Measurements from ENCODE around the gene CADM1.

Gene CADM1

DNA sequence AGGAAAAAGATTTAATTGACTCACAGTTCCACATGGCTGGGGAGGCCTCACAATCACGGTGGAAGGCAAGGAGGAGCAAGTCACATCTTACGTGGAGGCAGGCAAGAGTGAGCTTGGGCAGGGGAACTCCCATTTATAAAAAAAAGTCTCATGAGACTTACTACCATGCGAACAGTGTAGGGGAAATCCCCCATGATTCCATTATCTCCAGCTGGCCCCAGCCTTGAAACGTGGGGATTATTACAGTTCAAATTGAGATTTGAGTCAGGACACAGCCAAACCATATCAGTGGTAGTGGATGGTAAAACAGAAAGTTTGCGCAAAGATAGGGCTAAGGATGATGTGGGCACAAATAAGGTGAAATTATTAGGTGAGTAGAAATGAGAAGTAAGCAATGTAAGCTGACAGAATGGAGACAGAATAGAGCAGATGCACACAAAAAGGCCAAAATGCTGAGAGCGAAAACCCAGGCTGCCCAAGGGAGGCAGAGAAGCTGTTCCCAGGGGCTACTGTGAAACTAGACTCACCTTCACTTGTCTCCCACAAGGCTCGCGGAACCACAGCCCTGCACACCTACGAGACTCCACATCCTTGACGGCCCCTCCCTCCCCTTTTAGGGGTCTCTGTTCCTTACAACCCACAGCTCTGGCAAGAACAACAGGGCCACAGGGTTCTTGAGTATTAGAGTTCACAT lies 377.6 kb downstream of the CADM1 start:
- H2AK5ac ChIP-seq (ENCODE audit: low read depth, low read length), result no peak overlapping the region
- no peak overlapping the region for H3K18ac ChIP-seq (ENCODE audit: low read length)
- H3K27ac ChIP-seq (replicated peaks; ENCODE audit: low read length), result no peak overlapping the region
- H3K4me1 ChIP-seq (ENCODE audit: control insufficient read depth in 2 of 2, insufficient read depth in 1 of 2, low read depth in 1 of 2, low read length in 2 of 2), result peaks cover 4 to 11% of the 10 kb centered on the region in 2 donors
- H3K36me3 ChIP-seq (replicated peaks in 1 of 2; ENCODE audit: control insufficient read depth in 2 of 2, insufficient read depth in 2 of 2, low read length in 2 of 2), result no peaks in the 10 kb centered on the region
- no peak overlapping the region for H3K23ac ChIP-seq (ENCODE audit: low read depth, low read length, poor library complexity)
- no peak overlapping the region for H4K91ac ChIP-seq (ENCODE audit: low read depth, low read length, poor library complexity)
- no peak overlapping the region for H3K4me3 ChIP-seq (ENCODE audit: low read length in 2 of 2)
- WGBS, 2 donors (ENCODE audit: extremely low coverage in 2 of 2, insufficient read length in 2 of 2, insufficient replicate concordance in 1 of 2), result 100% methylated on average over 1 of the region's 10 CpGs; no CpG with 5 or more reads in 1 of the 2 donors
- H2BK120ac ChIP-seq (ENCODE audit: low read depth, low read length), result no peak overlapping the region
- H2BK12ac ChIP-seq (ENCODE audit: low read length), result no peak overlapping the region
- no peaks in the 10 kb centered on the region for H3K79me1 ChIP-seq (ENCODE audit: low read depth, low read length)
- no peak for DNase-seq (ENCODE audit: low spot score)
- H3K9ac ChIP-seq (ENCODE audit: low read depth, low read length, poor library complexity), result no peak overlapping the region
- H3K27me3 ChIP-seq (ENCODE audit: control insufficient read depth in 3 of 3, insufficient read depth in 3 of 3, low read depth in 1 of 3, low read length in 3 of 3), result peaks cover 0 to 90% (median 0%) of the 10 kb centered on the region in 3 experiments
- no peak overlapping the region for H3K4ac ChIP-seq (ENCODE audit: low read length)
- H3K4me2 ChIP-seq (ENCODE audit: insufficient read depth, low read length, poor library complexity, severe bottlenecking), result no peak overlapping the region
- H3K14ac ChIP-seq (ENCODE audit: low read length), result no peak overlapping the region
- no peak overlapping the region for H2BK5ac ChIP-seq (ENCODE audit: low read length)
- no peak overlapping the region for H2AFZ ChIP-seq (ENCODE audit: low read length)
- no peak overlapping the region for H4K8ac ChIP-seq (ENCODE audit: low read depth, low read length)
- no peak overlapping the region for H2BK15ac ChIP-seq (ENCODE audit: low read length)
- peaks cover 0 to 3% of the 10 kb centered on the region in 2 donors for H3K9me3 ChIP-seq (replicated peaks in 1 of 2; ENCODE audit: control insufficient read depth in 2 of 2, insufficient read depth in 1 of 2, low read depth in 1 of 2, low read length in 2 of 2)

DNA sequence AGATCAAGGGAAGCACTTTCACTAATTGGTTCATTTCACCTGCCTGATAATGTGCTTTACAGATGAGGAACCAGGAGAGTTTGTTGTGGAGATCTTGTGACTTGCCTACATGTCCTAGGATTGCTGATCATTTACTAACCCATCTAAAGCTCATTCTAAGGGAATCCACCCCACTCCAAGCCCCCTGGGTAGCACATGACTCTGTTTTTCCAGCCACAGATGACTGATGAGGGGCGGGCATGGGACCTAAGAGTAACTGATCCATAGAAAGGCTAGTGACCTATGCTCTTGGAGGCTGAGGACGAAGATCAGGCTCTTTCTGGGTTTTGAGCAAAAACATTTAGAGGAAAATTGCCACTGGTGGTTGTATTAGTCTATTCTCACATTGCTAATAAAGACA lies 378.1 kb downstream of the CADM1 start:
- no CpG with 5 or more reads among the region's 2 CpGs for WGBS, 2 donors (ENCODE audit: extremely low coverage in 2 of 2, insufficient read length in 2 of 2, insufficient replicate concordance in 1 of 2)

DNA sequence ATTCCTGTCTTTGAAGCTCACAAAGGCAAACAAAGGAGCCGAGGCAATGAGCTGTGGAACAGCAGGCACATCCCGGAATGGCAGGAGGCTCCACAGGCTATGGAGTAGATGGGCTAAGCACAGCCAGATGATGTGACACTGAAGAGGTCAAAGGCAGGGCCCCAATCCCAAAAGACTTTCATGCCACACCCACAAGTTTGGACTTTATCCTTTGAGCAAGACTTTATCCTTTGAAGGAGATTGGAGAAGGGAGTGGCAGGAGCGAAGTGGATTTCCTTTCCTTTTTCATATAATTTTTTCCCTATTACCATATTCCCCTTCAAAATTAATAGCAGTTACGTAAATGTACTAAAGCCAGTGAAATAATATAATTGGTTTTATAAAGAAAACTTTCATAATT lies 379.4 kb downstream of the CADM1 start:
- H3K14ac ChIP-seq (ENCODE audit: low read length), result no peak overlapping the region
- H3K27me3 ChIP-seq (ENCODE audit: control insufficient read depth in 3 of 3, insufficient read depth in 3 of 3, low read depth in 1 of 3, low read length in 3 of 3), result peaks cover 0 to 91% (median 0%) of the 10 kb centered on the region in 3 experiments
- H2AK5ac ChIP-seq (ENCODE audit: low read depth, low read length), result no peak overlapping the region
- no peak overlapping the region for H2AFZ ChIP-seq (ENCODE audit: low read length)
- no peak overlapping the region for H3K4ac ChIP-seq (ENCODE audit: low read length)
- H3K36me3 ChIP-seq (replicated peaks in 1 of 2; ENCODE audit: control insufficient read depth in 2 of 2, insufficient read depth in 2 of 2, low read length in 2 of 2), result no peaks in the 10 kb centered on the region
- no peak overlapping the region for H2BK5ac ChIP-seq (ENCODE audit: low read length)
- no peak overlapping the region for H3K27ac ChIP-seq (replicated peaks; ENCODE audit: low read length)
- no peak overlapping the region for H4K91ac ChIP-seq (ENCODE audit: low read depth, low read length, poor library complexity)
- H3K79me1 ChIP-seq (ENCODE audit: low read depth, low read length), result no peaks in the 10 kb centered on the region
- no peak overlapping the region for H2BK120ac ChIP-seq (ENCODE audit: low read depth, low read length)
- H3K23ac ChIP-seq (ENCODE audit: low read depth, low read length, poor library complexity), result no peak overlapping the region
- no peak overlapping the region for H3K4me2 ChIP-seq (ENCODE audit: insufficient read depth, low read length, poor library complexity, severe bottlenecking)
- no peak overlapping the region for H3K4me3 ChIP-seq (ENCODE audit: low read length in 2 of 2)
- no peak overlapping the region for H2BK12ac ChIP-seq (ENCODE audit: low read length)
- no peak overlapping the region for H4K8ac ChIP-seq (ENCODE audit: low read depth, low read length)
- H3K9ac ChIP-seq (ENCODE audit: low read depth, low read length, poor library complexity), result no peak overlapping the region
- H2BK15ac ChIP-seq (ENCODE audit: low read length), result no peak overlapping the region
- no peak overlapping the region for H3K18ac ChIP-seq (ENCODE audit: low read length)
- no CpG with 5 or more reads among the region's 4 CpGs for WGBS, 2 donors (ENCODE audit: extremely low coverage in 2 of 2, insufficient read length in 2 of 2, insufficient replicate concordance in 1 of 2)
- H3K9me3 ChIP-seq (replicated peaks in 1 of 2; ENCODE audit: control insufficient read depth in 2 of 2, insufficient read depth in 1 of 2, low read depth in 1 of 2, low read length in 2 of 2), result peaks cover 0 to 3% of the 10 kb centered on the region in 2 donors
- H3K4me1 ChIP-seq (ENCODE audit: control insufficient read depth in 2 of 2, insufficient read depth in 1 of 2, low read depth in 1 of 2, low read length in 2 of 2), result peaks cover 0 to 6% of the 10 kb centered on the region in 2 donors
- no peak for DNase-seq (ENCODE audit: low spot score)

More for the DNA sequence above, 378.1 kb downstream of the CADM1 start:
- Histone ChIP-seq H3K27ac (replicated peaks; ENCODE audit: low read length) (no peak overlapping the region), H2BK120ac (ENCODE audit: low read depth, low read length) (no peak overlapping the region), H3K4me2 (ENCODE audit: insufficient read depth, low read length, poor library complexity, severe bottlenecking) (no peak overlapping the region), H2BK12ac (ENCODE audit: low read length) (no peak overlapping the region), H3K27me3 (ENCODE audit: control insufficient read depth in 3 of 3, insufficient read depth in 3 of 3, low read depth in 1 of 3, low read length in 3 of 3) (peaks cover 0 to 90% (median 0%) of the 10 kb centered on the region in 3 experiments), H4K8ac (ENCODE audit: low read depth, low read length) (no peak overlapping the region), H2AFZ (ENCODE audit: low read length) (no peak overlapping the region), H3K4me3 (ENCODE audit: low read length in 2 of 2) (no peak overlapping the region), H2AK5ac (ENCODE audit: low read depth, low read length) (no peak overlapping the region), H3K79me1 (ENCODE audit: low read depth, low read length) (no peaks in the 10 kb centered on the region), H4K91ac (ENCODE audit: low read depth, low read length, poor library complexity) (no peak overlapping the region), H2BK15ac (ENCODE audit: low read length) (no peak overlapping the region), H3K23ac (ENCODE audit: low read depth, low read length, poor library complexity) (no peak overlapping the region), H3K18ac (ENCODE audit: low read length) (no peak overlapping the region), H2BK5ac (ENCODE audit: low read length) (no peak overlapping the region), H3K4ac (ENCODE audit: low read length) (no peak overlapping the region), H3K4me1 (ENCODE audit: control insufficient read depth in 2 of 2, insufficient read depth in 1 of 2, low read depth in 1 of 2, low read length in 2 of 2) (peaks cover 4 to 11% of the 10 kb centered on the region in 2 donors), H3K9me3 (replicated peaks in 1 of 2; ENCODE audit: control insufficient read depth in 2 of 2, insufficient read depth in 1 of 2, low read depth in 1 of 2, low read length in 2 of 2) (peaks cover 0 to 3% of the 10 kb centered on the region in 2 donors), H3K36me3 (replicated peaks in 1 of 2; ENCODE audit: control insufficient read depth in 2 of 2, insufficient read depth in 2 of 2, low read length in 2 of 2) (no peaks in the 10 kb centered on the region), H3K9ac (ENCODE audit: low read depth, low read length, poor library complexity) (no peak overlapping the region), H3K14ac (ENCODE audit: low read length) (no peak overlapping the region)
- DNase-seq (ENCODE audit: low spot score), result no peak

DNA sequence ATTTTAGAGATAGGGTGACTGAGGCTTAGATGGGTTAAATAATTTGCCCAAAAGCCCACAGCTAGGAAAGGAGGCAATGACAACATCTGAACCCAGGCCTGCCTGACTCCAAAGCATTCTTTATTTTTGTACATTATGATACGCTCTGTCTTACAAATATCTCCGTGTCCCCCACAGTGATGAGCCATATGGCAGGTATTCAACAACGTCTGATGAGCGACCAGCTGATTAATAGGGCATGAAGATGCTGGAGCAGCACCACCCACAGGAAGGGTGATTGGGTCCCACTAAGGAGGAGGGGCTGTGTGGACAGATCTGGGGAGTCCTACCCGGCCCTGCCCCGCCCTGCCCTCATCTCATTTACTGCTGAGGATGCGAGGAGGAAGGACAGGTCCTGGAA lies 380.6 kb downstream of the CADM1 start:
- H4K91ac ChIP-seq (ENCODE audit: low read depth, low read length, poor library complexity), result no peak overlapping the region
- H3K79me1 ChIP-seq (ENCODE audit: low read depth, low read length), result no peaks in the 10 kb centered on the region
- no peak overlapping the region for H3K14ac ChIP-seq (ENCODE audit: low read length)
- peaks cover 0 to 3% of the 10 kb centered on the region in 2 donors for H3K9me3 ChIP-seq (replicated peaks in 1 of 2; ENCODE audit: control insufficient read depth in 2 of 2, insufficient read depth in 1 of 2, low read depth in 1 of 2, low read length in 2 of 2)
- no CpG with 5 or more reads among the region's 7 CpGs for WGBS, 2 donors (ENCODE audit: extremely low coverage in 2 of 2, insufficient read length in 2 of 2, insufficient replicate concordance in 1 of 2)
- no peak overlapping the region for H3K27ac ChIP-seq (replicated peaks; ENCODE audit: low read length)
- no peaks in the 10 kb centered on the region for H3K36me3 ChIP-seq (replicated peaks in 1 of 2; ENCODE audit: control insufficient read depth in 2 of 2, insufficient read depth in 2 of 2, low read length in 2 of 2)
- H3K18ac ChIP-seq (ENCODE audit: low read length), result no peak overlapping the region
- no peak overlapping the region for H3K4me2 ChIP-seq (ENCODE audit: insufficient read depth, low read length, poor library complexity, severe bottlenecking)
- H3K23ac ChIP-seq (ENCODE audit: low read depth, low read length, poor library complexity), result no peak overlapping the region
- H2AFZ ChIP-seq (ENCODE audit: low read length), result no peak overlapping the region
- no peak overlapping the region for H3K4ac ChIP-seq (ENCODE audit: low read length)
- H2BK12ac ChIP-seq (ENCODE audit: low read length), result no peak overlapping the region
- H3K4me3 ChIP-seq (ENCODE audit: low read length in 2 of 2), result no peak overlapping the region
- H3K9ac ChIP-seq (ENCODE audit: low read depth, low read length, poor library complexity), result no peak overlapping the region
- no peak for DNase-seq (ENCODE audit: low spot score)
- no peaks in the 10 kb centered on the region for H3K4me1 ChIP-seq (ENCODE audit: control insufficient read depth in 2 of 2, insufficient read depth in 1 of 2, low read depth in 1 of 2, low read length in 2 of 2)
- no peak overlapping the region for H4K8ac ChIP-seq (ENCODE audit: low read depth, low read length)
- H2BK5ac ChIP-seq (ENCODE audit: low read length), result no peak overlapping the region
- no peak overlapping the region for H2BK120ac ChIP-seq (ENCODE audit: low read depth, low read length)
- no peak overlapping the region for H2BK15ac ChIP-seq (ENCODE audit: low read length)
- peaks cover 0 to 89% (median 0%) of the 10 kb centered on the region in 3 experiments for H3K27me3 ChIP-seq (ENCODE audit: control insufficient read depth in 3 of 3, insufficient read depth in 3 of 3, low read depth in 1 of 3, low read length in 3 of 3)
- H2AK5ac ChIP-seq (ENCODE audit: low read depth, low read length), result no peak overlapping the region

Data from neuronal stem cell (in vitro differentiated cells).